Adipose tissue (tissue), 3 donors: ENCODE data around the gene TBX5. TPM values are rescaled to one million over a fixed set of nuclear protein-coding genes. Genes with fewer than 3 reads are reported as not detected.

ENCODE experiments used
- H3K27ac ChIP-seq: one replicate; pipeline ENCODE4 v1.5.1; 2013; ENCODE audit warnings: low read depth, low read length
- WGBS, 3 donors: extraction: QIAGEN DNeasy Blood & Tissue Kit; methylation state at CpG; one replicate each; pipeline ENCODE4 v1.1.7; 2013; 5-methylcytosine and 5-hydroxymethylcytosine counted together
- polyA plus RNA-seq, 3 donors: library from polyadenylated mRNA; stranded (reverse); fragments of 200-250 nt; gene quantifications; one replicate each; pipeline ENCODE4 v1.2.3, GENCODE V29; 2013
- donor health status: healthy with polysubstance abuse.
- donor health status: Bipolar disorder and iron deficiency.
- donor health status: healthy.

TBX5 gene
- polyA plus RNA-seq, 3 donors: 0.01 to 1.8 (median 0.02) TPM

DNA sequence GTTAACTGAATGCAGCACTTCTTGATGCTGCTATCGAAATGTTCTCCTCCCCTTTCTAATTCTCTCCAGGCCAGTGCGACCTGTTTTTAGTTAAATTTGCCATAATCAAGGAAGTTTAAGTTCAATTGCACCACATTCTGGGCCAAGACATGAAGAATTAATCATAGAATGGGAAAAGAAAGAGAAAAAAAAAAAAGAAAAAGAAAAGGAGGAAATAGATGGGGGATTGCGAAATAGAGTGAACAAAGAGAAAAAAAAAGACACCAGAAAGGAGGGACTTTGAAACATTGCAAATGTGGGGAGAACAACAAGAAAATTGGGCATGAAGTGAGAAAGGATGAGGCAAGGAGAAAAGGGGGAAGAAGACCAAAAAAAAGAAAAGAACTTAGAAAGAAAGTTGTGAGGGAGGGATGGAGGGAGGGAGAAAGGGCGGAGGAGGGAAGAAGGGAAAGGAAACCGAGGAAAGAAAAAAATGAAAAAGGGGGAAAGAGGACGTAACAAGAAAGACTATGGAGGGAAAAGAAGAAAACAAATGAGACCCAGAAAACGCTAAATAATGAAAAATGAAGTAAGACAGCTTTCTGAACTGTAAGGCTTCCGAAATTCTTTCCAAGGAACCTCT is 32.8 kb upstream of the TBX5 start:
- whole genome bisulfite sequencing, 3 donors: 5 to 12% (median 8%) methylated on average over 8 of the region's 8 CpGs

DNA sequence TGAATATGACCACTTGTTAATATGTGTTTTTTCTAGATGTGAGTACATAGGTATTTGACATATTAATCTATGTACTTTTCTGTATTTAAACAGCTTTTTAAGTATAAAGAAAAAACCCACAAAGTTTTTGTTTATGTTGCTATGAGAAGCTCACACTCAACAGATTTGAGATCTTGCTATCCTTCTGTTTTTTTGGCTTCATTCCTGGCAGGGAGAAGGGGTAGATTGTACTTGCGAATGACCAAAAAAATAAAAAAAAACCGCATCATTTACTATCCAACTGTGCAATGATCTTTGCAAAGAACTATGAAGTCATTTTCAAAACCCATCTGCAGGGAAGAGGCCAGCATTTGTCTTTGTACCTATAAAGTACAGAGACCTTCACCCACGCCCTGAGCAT is 28.4 kb upstream of the TBX5 start:
- H3K27ac ChIP-seq: no peak overlapping the region

More for the DNA sequence above, 32.8 kb upstream of the TBX5 start:
- no peak overlapping the region for H3K27ac ChIP-seq

DNA sequence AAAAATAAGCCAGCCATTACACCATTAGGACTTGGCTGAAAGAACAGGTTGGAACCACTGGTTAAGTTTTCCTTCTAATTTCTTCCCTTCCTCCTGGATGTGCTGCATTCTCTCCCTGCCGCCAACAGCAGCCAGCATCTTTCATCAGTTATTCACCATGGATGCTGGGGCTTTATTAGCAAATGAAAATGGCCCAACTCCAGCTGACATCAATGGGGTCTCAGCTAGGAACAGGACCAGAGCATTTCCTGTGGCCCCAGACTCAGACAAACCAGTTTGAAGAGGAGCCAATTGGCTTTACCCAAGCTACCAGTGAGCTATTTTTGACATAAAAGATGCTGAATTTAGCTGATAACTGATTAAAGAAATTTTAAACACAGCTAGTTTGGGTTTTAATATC is 26.0 kb upstream of the TBX5 start:
- 22 to 54% (median 25%) methylated on average over 1 of the region's 1 CpG for WGBS, 3 donors

More for the DNA sequence above, 28.4 kb upstream of the TBX5 start:
- 48 to 57% (median 54%) methylated on average over 3 of the region's 3 CpGs for whole genome bisulfite sequencing, 3 donors

DNA sequence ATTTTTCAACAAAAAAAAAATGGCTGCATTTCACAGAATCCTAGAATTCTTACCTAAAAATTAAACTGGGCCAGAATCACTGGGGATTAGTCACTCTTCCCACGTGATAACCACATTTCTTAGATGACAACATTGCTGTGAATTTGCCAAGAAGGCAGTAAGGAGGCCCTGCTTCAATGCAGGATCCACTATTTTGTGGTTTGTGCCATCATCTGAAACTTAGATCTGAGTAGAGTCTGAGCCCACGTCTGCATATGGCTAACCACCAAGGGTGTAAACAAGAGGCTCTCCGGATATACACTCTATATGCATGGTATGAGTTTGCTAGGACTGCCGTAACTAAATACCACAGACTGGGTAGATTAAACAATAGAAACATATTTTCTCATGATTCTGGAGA is 24.4 kb upstream of the TBX5 start:
- H3K27ac ChIP-seq: no peak overlapping the region
- 53 to 64% (median 59%) methylated on average over 4 of the region's 4 CpGs for WGBS, 3 donors

More for the DNA sequence above, 26.0 kb upstream of the TBX5 start:
- H3K27ac ChIP-seq: no peak overlapping the region

DNA sequence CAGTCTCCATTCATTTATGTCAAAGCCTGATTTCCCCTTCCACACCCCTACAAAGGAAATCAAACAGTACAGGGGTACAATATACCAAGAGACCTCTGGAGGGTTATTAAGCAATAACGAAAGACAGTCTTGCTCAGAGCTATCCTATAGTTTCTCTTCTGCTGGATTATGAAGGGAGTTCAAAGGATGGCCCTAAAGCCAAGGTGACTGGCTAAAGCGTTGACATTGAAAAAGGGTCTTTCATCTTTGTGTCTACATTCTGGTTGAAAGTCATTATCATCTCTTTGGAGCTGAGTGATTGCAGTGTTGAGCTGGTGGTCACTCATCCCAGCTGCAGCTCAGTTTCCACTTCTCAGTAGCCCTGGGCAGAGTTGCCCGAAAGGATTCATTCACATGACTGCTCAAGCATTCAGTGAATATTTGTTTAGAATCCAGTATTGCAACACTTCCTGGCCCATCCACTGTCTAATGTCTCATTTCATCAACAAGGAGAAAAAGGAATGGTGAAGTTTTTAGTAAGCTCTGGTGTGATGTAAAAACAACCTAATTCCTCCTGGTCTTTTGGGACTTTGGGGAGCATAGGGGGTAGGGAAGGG is 19.2 kb upstream of the TBX5 start:
- no peak overlapping the region for H3K27ac ChIP-seq
- 41 to 50% (median 48%) methylated on average over 3 of the region's 3 CpGs for WGBS, 3 donors

DNA sequence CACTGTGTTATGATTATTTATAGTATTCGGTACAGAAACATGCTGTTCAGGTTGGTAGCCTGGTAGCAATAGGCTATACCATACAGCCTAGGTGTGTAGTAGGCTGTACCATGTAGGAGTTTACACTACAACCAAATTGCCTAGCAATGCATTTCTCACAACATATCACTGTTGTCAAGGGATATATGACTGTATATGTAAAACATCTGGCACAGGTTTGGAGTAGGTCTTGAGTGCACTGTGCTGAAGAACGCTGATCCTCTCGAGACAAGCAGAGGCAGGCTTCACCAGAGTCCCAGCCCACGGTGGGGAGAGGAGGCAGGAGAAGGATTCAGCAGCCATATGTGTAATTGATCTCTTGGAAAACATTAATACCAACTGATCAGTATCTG is 15.0 kb upstream of the TBX5 start:
- H3K27ac ChIP-seq: no peak overlapping the region
- WGBS, 3 donors: 62 to 76% (median 72%) methylated on average over 4 of the region's 4 CpGs

DNA sequence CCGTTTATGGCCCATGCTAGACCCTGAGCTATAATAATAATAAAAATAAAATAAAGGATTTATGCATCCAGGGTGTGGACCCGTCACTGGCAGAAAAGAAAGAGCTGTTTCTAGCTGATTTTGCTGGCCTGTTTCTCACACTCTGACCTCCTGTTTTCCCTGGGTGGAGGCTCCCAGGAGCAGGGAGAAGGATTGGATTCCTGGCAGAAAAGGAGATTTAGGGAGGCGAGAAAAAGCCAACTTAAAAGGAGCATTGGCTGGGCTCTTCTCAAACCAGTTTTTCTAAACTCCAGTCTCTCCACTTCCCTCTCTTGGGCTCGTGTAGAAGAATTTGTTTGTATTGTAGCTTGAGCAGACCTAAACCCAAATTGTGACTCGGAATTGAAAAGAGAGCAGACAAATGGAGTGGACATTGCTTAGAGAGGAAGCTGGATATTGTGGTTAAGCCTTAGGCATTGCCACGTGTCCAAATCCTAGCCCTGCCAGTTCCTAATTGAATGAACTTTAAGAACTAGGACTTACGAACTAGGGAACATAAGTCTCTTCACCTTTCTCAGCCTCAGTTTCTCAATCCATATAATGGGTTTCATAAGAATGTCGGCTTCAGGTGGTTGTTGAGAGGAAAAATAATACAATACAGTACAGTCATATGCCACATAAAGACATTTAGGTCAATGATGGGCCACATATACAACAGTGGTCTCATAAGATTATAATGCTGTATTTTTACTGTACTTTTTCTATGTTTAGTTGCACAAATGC is 14.4 kb upstream of the TBX5 start:
- WGBS, 3 donors: 39 to 62% (median 51%) methylated on average over 8 of the region's 8 CpGs
- no peak overlapping the region for H3K27ac ChIP-seq

DNA sequence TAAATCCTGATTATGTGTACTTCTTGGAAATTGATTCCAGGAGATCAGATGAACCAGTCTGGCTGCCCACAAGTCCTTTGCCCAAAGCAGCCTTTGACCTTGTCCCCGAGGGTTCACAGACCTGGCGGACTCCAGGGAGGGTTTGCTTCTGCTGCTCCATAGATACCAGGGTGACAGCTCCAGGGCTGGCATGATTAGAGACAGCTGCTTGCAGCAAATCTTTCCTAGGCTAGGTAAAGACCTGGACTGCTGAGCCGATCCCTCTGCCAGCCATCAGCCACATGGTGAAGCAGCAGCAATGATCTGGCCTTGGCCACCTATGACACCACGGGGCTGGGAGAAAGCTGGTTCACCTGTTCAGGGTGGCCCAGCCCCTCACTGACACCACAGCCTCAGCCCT is 10.1 kb upstream of the TBX5 start:
- no peak overlapping the region for H3K27ac ChIP-seq
- WGBS, 3 donors: 48 to 60% (median 59%) methylated on average over 4 of the region's 4 CpGs

DNA sequence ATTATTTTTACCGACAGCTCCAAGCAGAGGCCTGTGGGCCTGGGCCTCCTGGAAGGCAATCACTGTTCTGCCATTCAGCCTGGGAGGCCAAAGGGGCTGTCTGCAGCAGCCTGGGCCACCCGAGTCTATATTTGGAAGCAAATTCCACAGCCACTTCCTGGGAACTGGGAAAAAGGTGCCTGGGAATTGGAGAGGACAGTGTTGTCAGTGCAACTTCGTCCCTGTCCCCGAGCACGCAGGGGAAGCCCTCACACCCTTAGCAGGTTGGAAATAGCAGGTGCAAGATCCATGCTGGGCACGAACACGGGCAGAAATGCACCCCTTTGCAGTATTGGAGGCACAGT is 9.6 kb upstream of the TBX5 start:
- 32 to 35% (median 32%) methylated on average over 7 of the region's 7 CpGs for WGBS, 3 donors
- H3K27ac ChIP-seq: no peak overlapping the region

DNA sequence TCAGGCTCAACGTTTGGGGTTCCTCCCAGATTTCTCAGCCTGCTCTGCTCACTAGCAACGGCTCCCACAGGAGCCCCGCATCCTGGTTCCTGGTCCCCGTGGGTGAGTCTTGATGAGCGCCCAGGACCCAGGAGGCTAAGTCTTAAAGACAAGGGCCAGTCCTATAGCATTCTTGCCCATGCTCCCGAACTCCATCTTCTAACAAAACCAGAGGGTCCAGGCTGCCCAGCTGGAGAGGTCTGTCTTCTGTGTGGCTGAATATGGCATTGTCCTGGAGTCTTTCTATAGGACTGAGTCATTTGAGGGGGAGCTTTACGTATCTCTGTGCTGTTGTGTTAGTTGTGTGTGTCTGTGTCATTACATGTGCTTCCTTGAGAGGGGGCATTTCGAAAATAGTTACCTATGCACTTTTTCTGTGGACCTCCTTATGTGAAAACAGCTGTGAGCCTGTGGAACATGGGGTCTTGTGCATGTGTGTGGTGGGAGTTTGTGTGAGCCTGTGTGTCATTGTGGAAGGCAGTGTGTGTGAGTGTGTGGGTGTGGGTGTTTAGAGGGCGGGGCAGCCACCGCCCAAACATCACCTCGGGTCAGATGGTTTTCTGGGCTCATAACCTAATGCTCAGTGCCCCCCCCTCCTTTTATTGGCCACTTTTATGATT is 9.1 kb upstream of the TBX5 start:
- H3K27ac ChIP-seq: no peak overlapping the region
- 28 to 39% (median 32%) methylated on average over 11 of the region's 11 CpGs for WGBS, 3 donors

DNA sequence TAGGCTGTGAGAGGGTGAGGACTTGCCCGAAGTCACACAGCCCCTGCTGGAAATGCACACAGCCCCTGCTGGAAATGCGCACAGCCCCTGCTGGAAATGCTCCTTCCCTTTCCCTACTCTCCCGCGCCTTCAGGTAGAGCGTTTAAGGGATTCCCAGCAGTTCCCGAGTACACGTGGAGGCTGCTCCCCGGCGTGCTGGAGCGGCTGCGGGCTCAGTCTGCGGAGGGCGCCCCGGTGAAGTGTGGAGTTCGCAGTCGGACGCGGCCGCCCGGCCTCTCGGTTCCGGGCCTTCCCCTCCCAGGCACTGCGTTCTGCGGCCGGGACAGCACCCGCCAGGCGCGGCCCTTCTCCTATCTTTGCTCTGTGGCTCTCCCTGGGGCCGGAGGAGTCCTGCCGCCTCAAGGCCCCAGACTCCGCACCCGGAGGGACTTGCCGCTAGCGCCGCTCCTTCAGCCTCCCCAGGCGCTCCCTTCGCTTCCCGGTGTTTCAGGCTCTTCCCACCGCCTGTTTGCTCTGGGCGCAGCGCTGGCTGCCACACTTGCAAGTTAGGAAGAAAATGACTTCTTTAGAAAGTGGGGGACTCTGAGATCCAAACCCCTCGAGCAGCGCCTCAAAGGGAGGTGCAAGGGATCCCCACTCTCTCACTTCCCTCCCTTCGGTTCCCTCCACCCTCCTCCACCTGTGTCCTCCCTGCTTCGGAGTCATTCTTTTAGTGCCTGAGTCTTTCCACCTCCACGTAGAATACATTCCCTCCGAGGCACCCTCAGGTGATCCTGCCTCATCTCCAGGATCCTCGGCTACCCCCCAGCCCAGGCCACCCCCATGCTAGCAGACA is 8.3 kb upstream of the TBX5 start:
- no peak overlapping the region for H3K27ac ChIP-seq
- 2 to 5% (median 4%) methylated on average over 43 to 48 of the region's 48 CpGs for WGBS, 3 donors

DNA sequence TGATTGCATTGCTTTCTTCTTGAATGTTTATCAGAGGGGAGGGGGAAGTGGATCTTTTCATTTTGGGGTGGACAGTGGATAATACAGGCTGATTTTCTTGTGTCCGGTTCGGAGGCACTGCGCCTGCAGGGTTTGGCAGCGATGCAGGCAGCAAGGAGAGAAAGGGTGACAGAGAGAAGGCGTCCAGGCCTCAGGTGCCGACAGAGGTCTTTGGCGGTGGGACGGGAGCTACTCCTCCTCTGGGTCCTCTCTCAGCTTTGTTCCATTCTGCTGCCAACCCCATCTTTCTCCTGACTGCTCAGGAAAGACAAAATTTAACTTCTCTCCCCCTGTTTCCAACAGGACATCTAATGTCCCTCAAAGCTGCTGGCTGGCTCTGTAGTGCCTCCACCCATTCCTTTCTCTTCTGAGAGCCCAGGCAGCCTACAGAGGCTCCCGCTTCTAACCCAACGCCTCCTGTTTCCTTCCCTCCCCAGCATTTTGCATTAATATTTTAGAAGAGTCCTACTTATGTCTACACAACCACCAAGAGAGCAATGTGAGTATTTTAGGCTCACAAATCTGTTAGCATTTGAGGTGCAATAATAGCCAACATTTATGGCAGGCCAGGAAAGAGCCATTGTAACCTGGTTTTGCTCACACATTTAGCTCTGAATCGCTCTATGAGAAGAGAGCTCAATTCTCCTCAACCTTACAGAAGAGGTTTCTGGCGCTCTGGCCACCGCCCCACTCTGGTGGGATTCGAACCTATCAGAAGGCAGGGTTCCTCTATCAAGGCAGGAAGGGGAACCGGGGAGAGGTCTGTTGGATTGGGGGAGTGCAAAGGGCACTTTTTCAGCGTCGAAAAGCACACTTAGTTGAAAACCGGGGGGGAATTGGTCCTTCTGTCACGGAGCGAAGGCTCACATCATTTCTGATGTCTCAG is 7.1 kb upstream of the TBX5 start:
- H3K27ac ChIP-seq: no peak overlapping the region
- WGBS, 3 donors: 4 to 12% (median 11%) methylated on average over 20 of the region's 20 CpGs

DNA sequence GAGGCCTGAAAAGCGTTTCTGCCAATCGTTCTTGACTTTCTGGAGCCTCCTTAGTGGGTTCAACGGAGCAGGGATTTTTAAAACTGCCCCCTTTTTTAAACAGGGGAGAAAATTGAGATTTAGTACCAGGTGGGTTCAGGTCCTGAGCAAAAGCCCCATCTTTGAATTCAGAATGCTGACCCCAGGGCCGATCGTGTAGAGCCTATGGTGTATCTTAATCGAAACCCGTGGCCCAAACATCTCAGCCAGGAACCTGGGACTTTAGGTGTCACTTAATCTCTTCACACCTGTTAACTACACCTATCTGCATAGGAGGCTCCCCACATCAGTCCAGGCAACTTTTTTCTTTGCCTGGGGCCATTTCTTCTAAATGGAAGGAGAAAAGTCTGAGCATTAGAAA is 6.4 kb upstream of the TBX5 start:
- H3K27ac ChIP-seq: no peak overlapping the region
- WGBS, 3 donors: 7 to 17% (median 13%) methylated on average over 7 of the region's 7 CpGs

DNA sequence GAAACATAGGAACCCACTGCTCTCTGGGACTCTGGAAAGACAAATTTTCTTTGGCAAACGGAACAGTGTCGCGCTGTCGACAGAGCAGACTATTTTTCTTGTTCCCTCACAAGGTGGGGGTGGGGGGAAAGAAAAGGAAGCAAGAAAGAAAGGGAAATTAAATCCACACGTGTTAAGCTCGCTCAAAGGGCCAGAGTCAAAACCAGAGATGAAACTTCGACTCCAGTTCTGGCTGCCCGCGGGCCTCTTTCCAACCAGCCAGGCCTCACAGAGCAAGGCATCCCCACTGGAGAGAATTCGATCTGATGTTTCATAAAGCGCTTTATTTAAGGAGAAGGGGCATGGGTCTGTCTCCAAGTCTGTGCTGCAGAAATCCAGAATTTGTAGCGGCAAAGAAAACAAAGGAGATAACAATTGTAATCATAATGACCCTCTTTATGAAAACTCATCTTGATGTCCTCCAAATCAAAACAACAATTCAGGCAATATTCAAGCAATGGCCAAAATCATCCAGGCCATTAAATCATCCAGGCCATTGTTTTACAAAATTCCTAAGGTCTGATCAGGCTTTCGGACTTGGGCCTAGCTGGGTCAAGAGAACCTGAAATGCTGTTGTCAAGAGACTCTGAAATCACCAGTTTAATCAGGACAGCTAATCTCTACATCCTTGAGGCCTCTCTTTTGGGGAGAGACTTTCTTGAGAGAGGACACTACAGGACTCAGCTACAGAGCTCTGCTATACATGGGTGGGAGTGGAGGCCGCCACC is 5.3 kb upstream of the TBX5 start:
- no peak overlapping the region for H3K27ac ChIP-seq
- 34 to 44% (median 36%) methylated on average over 14 of the region's 14 CpGs for WGBS, 3 donors

DNA sequence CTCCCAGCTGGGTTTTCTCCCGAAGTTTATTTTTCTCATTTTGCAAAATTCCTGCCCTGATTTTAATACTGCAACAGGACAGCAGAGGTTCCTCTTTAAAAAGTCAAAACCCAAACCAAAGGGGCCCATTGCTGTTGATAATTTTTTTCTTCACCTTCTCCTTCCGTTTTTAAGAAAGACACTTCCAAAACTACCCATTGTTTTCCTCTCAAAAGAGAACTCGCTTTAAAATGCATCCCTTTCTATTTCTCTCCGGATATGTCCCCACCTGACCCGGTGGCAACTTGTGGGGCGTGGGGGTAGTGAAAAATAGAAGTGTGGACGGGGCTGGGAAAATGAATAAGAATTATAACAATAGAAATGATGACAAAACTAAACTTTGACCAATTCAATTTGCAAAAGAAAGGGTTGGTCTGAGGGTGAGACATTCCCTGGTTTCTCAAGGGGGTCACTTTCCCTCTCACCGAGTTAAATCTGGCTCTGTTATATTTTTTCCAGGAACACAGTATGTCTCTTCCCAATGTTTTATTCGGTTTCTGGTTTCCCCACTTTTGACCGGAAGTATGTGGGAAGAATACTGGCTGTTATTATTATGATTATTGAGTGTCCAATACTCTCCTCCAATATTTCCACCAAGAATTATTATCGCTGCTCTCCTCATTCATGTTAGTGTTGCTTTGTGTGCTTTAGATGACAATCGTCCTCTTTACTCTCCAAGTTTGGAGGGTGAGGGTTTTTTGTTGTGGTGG is 4.1 kb upstream of the TBX5 start:
- WGBS, 3 donors: 10 to 19% (median 14%) methylated on average over 12 of the region's 12 CpGs
- H3K27ac ChIP-seq: no peak overlapping the region
